Stomach smooth muscle (tissue), 2 donors: ENCODE data around the gene GPR158.

Experiments
- H3K27ac ChIP-seq: one replicate; pipeline ENCODE4 v1.7.0; 2013; ENCODE audit warnings: mild to moderate bottlenecking, low read length, inconsistent platforms
- H3K27me3 ChIP-seq, 2 donors: one replicate each; pipeline ENCODE4 v1.7.0; 2013; ENCODE audit warnings: low read length in 2 of 2; ENCODE audit not compliant: insufficient read depth in 2 of 2, control insufficient read depth in 1 of 2
- H3K36me3 ChIP-seq, 2 donors: one replicate each; pipeline ENCODE4 v1.7.0; 2013; ENCODE audit warnings: low read length in 2 of 2; ENCODE audit not compliant: control insufficient read depth in 2 of 2, insufficient read depth in 2 of 2
- H3K4me1 ChIP-seq: one replicate; pipeline ENCODE4 v1.7.0; 2013; ENCODE audit warnings: low read length; ENCODE audit not compliant: control insufficient read depth, insufficient read depth
- H3K4me3 ChIP-seq, 2 donors: one replicate each; pipeline ENCODE4 v1.7.0; 2013; ENCODE audit warnings: low read length in 2 of 2
- H3K9ac ChIP-seq, 2 donors: one replicate each; pipeline ENCODE4 v1.7.0; 2013; ENCODE audit warnings: low read length in 2 of 2, mild to moderate bottlenecking in 1 of 2
- H3K9me3 ChIP-seq, 2 donors: one replicate each; pipeline ENCODE4 v1.7.0; 2013; ENCODE audit warnings: low read length in 2 of 2; ENCODE audit not compliant: control insufficient read depth in 2 of 2
- donor health status: healthy.
- donor health status: Pancreatic carcinoma.

GPR158 gene

GRCh38 chr10:25209618-25210017 lies 34.8 kb downstream of the GPR158 start:
- Histone ChIP-seq H3K4me3 (no peak overlapping the region), H3K36me3 (no peaks in the 10 kb centered on the region), H3K27ac (no peak overlapping the region), H3K9me3 (no peaks in the 10 kb centered on the region), H3K9ac (no peak overlapping the region), H3K4me1 (no peaks in the 10 kb centered on the region), H3K27me3 (peaks cover 0 to 2% of the 10 kb centered on the region in 2 donors)

- Histone ChIP-seq H3K4me3 (no peak overlapping the region), H3K9ac (no peak overlapping the region), H3K36me3 (no peaks in the 10 kb centered on the region), H3K4me1 (no peaks in the 10 kb centered on the region), H3K27ac (no peak overlapping the region), H3K27me3 (peaks cover 0 to 2% of the 10 kb centered on the region in 2 donors), H3K9me3 (no peaks in the 10 kb centered on the region)
Measured at GRCh38 chr10:25210265-25210664, 35.5 kb downstream of the GPR158 start.

GRCh38 chr10:25220156-25220555 lies 45.4 kb downstream of the GPR158 start:
- Histone ChIP-seq H3K27ac (no peak overlapping the region), H3K4me3 (no peak overlapping the region), H3K36me3 (no peaks in the 10 kb centered on the region), H3K4me1 (no peaks in the 10 kb centered on the region), H3K9me3 (no peaks in the 10 kb centered on the region), H3K9ac (no peak overlapping the region), H3K27me3 (no peaks in the 10 kb centered on the region)

GRCh38 chr10:25222085-25222660 lies 47.4 kb downstream of the GPR158 start:
- H3K4me3 ChIP-seq = no peak overlapping the region
- no peaks in the 10 kb centered on the region for H3K27me3 ChIP-seq
- H3K9me3 ChIP-seq = no peaks in the 10 kb centered on the region
- H3K27ac ChIP-seq = no peak overlapping the region
- H3K36me3 ChIP-seq = no peaks in the 10 kb centered on the region
- no peaks in the 10 kb centered on the region for H3K4me1 ChIP-seq
- no peak overlapping the region for H3K9ac ChIP-seq

GRCh38 chr10:25226775-25227682 lies 52.2 kb downstream of the GPR158 start:
- H3K4me3 ChIP-seq = no peak overlapping the region
- H3K9me3 ChIP-seq = no peaks in the 10 kb centered on the region
- H3K27ac ChIP-seq = no peak overlapping the region
- no peaks in the 10 kb centered on the region for H3K27me3 ChIP-seq
- H3K9ac ChIP-seq = no peak overlapping the region
- no peaks in the 10 kb centered on the region for H3K36me3 ChIP-seq
- H3K4me1 ChIP-seq = no peaks in the 10 kb centered on the region

- Histone ChIP-seq H3K36me3 (no peaks in the 10 kb centered on the region), H3K4me3 (no peak overlapping the region), H3K27me3 (no peaks in the 10 kb centered on the region), H3K27ac (no peak overlapping the region), H3K9me3 (no peaks in the 10 kb centered on the region), H3K4me1 (no peaks in the 10 kb centered on the region), H3K9ac (no peak overlapping the region)
Measured at GRCh38 chr10:25231751-25232150, 57.0 kb downstream of the GPR158 start.

GRCh38 chr10:25232204-25232603 lies 57.4 kb downstream of the GPR158 start:
- Histone ChIP-seq H3K4me3 (no peak overlapping the region), H3K27me3 (no peaks in the 10 kb centered on the region), H3K9me3 (no peaks in the 10 kb centered on the region), H3K9ac (no peak overlapping the region), H3K27ac (no peak overlapping the region), H3K4me1 (no peaks in the 10 kb centered on the region), H3K36me3 (no peaks in the 10 kb centered on the region)

- Histone ChIP-seq H3K4me3 (no peak overlapping the region), H3K9me3 (no peaks in the 10 kb centered on the region), H3K27ac (no peak overlapping the region), H3K36me3 (no peaks in the 10 kb centered on the region), H3K9ac (no peak overlapping the region), H3K4me1 (no peaks in the 10 kb centered on the region), H3K27me3 (no peaks in the 10 kb centered on the region)
Measured at GRCh38 chr10:25245165-25245564, 70.4 kb downstream of the GPR158 start.

- H3K27me3 ChIP-seq = no peaks in the 10 kb centered on the region
- no peak overlapping the region for H3K9ac ChIP-seq
- no peaks in the 10 kb centered on the region for H3K4me1 ChIP-seq
- no peak overlapping the region for H3K4me3 ChIP-seq
- no peak overlapping the region for H3K27ac ChIP-seq
- no peaks in the 10 kb centered on the region for H3K36me3 ChIP-seq
- H3K9me3 ChIP-seq = no peaks in the 10 kb centered on the region
Measured at GRCh38 chr10:25257646-25258045, 82.8 kb downstream of the GPR158 start.

- Histone ChIP-seq H3K4me3 (no peak overlapping the region), H3K4me1 (no peaks in the 10 kb centered on the region), H3K27ac (no peak overlapping the region), H3K36me3 (no peaks in the 10 kb centered on the region), H3K9ac (no peak overlapping the region), H3K27me3 (no peaks in the 10 kb centered on the region), H3K9me3 (no peaks in the 10 kb centered on the region)
Measured at GRCh38 chr10:25261110-25261509, 86.3 kb downstream of the GPR158 start.

- Histone ChIP-seq H3K27me3 (no peaks in the 10 kb centered on the region), H3K36me3 (no peaks in the 10 kb centered on the region), H3K9ac (no peak overlapping the region), H3K4me1 (no peaks in the 10 kb centered on the region), H3K27ac (no peak overlapping the region), H3K4me3 (no peak overlapping the region), H3K9me3 (no peaks in the 10 kb centered on the region)
Measured at GRCh38 chr10:25261558-25261957, 86.8 kb downstream of the GPR158 start.
